LNCaP clone FGC (cell line): ENCODE data around the gene ZNF469.

Source experiments
- DNase-seq: peaks from one replicate; pipeline ENCODE4 v3.0.0-alpha.2; 2011; ENCODE audit warnings: low read depth
- H3K4me3 ChIP-seq: 2 replicates; pipeline ENCODE4 v1.5.1; 2011; ENCODE audit warnings: mild to moderate bottlenecking, low read depth, low read length, control low read depth
- CTCF ChIP-seq: IDR thresholded peaks from 2 replicates; pipeline ENCODE4 v1.5.1; 2012; ENCODE audit warnings: mild to moderate bottlenecking; ENCODE audit not compliant: control insufficient read depth, insufficient read depth; ENCODE audit errors: extremely low read depth

ZNF469 gene

GRCh38 chr16:88344411-88345030, 38.2 kb upstream of the ZNF469 start:
- no peak overlapping the region for H3K4me3 ChIP-seq
- no peak for TF ChIP-seq CTCF
- no peak for DNase-seq

GRCh38 chr16:88345031-88345720, 37.6 kb upstream of the ZNF469 start:
- H3K4me3 ChIP-seq, result no peak overlapping the region
- no peak for TF ChIP-seq CTCF
- DNase-seq, result no peak

GRCh38 chr16:88345721-88346560, 36.8 kb upstream of the ZNF469 start:
- H3K4me3 ChIP-seq, result no peak overlapping the region
- no peak for TF ChIP-seq CTCF
- DNase-seq, result no peak

GRCh38 chr16:88346680-88347505, 35.9 kb upstream of the ZNF469 start:
- no peak for DNase-seq
- no peak for TF ChIP-seq CTCF

GRCh38 chr16:88347656-88348376, 34.9 kb upstream of the ZNF469 start:
- H3K4me3 ChIP-seq, result no peak overlapping the region
- DNase-seq, result no peak
- TF ChIP-seq CTCF, result no peak

More at GRCh38 chr16:88346680-88347505, 35.9 kb upstream of the ZNF469 start:
- H3K4me3 ChIP-seq, result no peak overlapping the region

- DNase-seq, result no peak
- no peak for TF ChIP-seq CTCF
- no peak overlapping the region for H3K4me3 ChIP-seq
These were observed 34.2 kb upstream of the ZNF469 start for GRCh38 chr16:88348377-88349152.
